Stimulated activated CD4-positive, alpha-beta T cell treated with anti-CD3 and anti-CD28 coated beads, Interleukin-1b, Interleukin-23, amount 100 ng/mL, for 48 hours (primary cell): Measurements from ENCODE around the gene PDZK1IP1.

Experiments used
- DNase-seq: peaks from one replicate; pipeline ENCODE4 v3.0.0-alpha.2; 2020

The PDZK1IP1 gene

GRCh38 chr1:47189844-47190508, at the start of gene PDZK1IP1:
Gene PDZK1IP1, minus strand, starts transcription at chr1:47190036. Its CDS starts 104 bp downstream, at chr1:47189932.
- DNase-seq: no peak

GRCh38 chr1:47238935-47239592, 49.2 kb upstream of the PDZK1IP1 start:
- DNase-seq: no peak

- no peak for DNase-seq
Observed at GRCh38 chr1:47235806-47236205, 46.0 kb upstream of the PDZK1IP1 start.

GRCh38 chr1:47235241-47235681, 45.4 kb upstream of the PDZK1IP1 start:
- no peak for DNase-seq

GRCh38 chr1:47233186-47233585, 43.4 kb upstream of the PDZK1IP1 start:
- DNase-seq: no peak

GRCh38 chr1:47232187-47232874, 42.5 kb upstream of the PDZK1IP1 start, which contains the start of gene TAL1:
Gene TAL1, minus strand, starts transcription at chr1:47232225. Its CDS starts 6,337 bp downstream, at chr1:47225888.
- no peak for DNase-seq

GRCh38 chr1:47231301-47232186, 41.7 kb upstream of the PDZK1IP1 start:
- DNase-seq: peak; percentile 12

- peak; percentile 12 for DNase-seq
Observed at GRCh38 chr1:47230692-47231300, 41.0 kb upstream of the PDZK1IP1 start.

GRCh38 chr1:47229886-47230691, 40.3 kb upstream of the PDZK1IP1 start:
- DNase-seq: no peak

GRCh38 chr1:47229031-47229885, 39.4 kb upstream of the PDZK1IP1 start:
- DNase-seq: no peak

- no peak for DNase-seq
Observed at GRCh38 chr1:47228644-47229030, 38.8 kb upstream of the PDZK1IP1 start.

- no peak for DNase-seq
Observed at GRCh38 chr1:47227341-47228232, 37.8 kb upstream of the PDZK1IP1 start.

GRCh38 chr1:47226839-47227215, 37.0 kb upstream of the PDZK1IP1 start:
- no peak for DNase-seq

GRCh38 chr1:47226121-47226838, 36.4 kb upstream of the PDZK1IP1 start:
- no peak for DNase-seq

- no peak for DNase-seq
Observed at GRCh38 chr1:47225430-47226100, 35.7 kb upstream of the PDZK1IP1 start.

- DNase-seq: no peak
Observed at GRCh38 chr1:47224676-47225399, 35.0 kb upstream of the PDZK1IP1 start.

- no peak for DNase-seq
Observed at GRCh38 chr1:47223921-47224675, 34.3 kb upstream of the PDZK1IP1 start.
